GM23248 (cell line): ENCODE measurements around the gene FUT9.

Source experiments
- EZH2 ChIP-seq: fragments of 200-600 bp; sonication (generic); IDR thresholded peaks from 2 replicates; pipeline ENCODE4 v1.6.1; 2018; ENCODE audit warnings: antibody characterized with exemption, mild to moderate bottlenecking; ENCODE audit not compliant: insufficient read depth, poor library complexity, severe bottlenecking
- EZH2phosphoT487 ChIP-seq: fragments of 200-600 bp; sonication (generic); IDR thresholded peaks from 2 replicates; pipeline ENCODE4 v1.6.1; 2018; ENCODE audit warnings: antibody characterized with exemption, moderate library complexity, mild to moderate bottlenecking, low read depth; ENCODE audit not compliant: insufficient read depth

GRCh38 chr6:96202571-96202970 is 186.8 kb downstream of the FUT9 start:
- TF ChIP-seq EZH2 (no peak), EZH2phosphoT487 (no peak)
